HPDE6-E6E7 (cell line): Measurements from ENCODE around the gene MAP4.
"Not testable (repeated sequence)": the region's sequence is repeated elsewhere in the genome, so short reads cannot be mapped to it uniquely, and the experiment has no call there.

Source experiments
- DNase-seq: peaks from one replicate; pipeline ENCODE4 v3.0.0; 2011; ENCODE audit warnings: missing footprints; ENCODE audit errors: extremely low spot score

Gene MAP4, protein sequence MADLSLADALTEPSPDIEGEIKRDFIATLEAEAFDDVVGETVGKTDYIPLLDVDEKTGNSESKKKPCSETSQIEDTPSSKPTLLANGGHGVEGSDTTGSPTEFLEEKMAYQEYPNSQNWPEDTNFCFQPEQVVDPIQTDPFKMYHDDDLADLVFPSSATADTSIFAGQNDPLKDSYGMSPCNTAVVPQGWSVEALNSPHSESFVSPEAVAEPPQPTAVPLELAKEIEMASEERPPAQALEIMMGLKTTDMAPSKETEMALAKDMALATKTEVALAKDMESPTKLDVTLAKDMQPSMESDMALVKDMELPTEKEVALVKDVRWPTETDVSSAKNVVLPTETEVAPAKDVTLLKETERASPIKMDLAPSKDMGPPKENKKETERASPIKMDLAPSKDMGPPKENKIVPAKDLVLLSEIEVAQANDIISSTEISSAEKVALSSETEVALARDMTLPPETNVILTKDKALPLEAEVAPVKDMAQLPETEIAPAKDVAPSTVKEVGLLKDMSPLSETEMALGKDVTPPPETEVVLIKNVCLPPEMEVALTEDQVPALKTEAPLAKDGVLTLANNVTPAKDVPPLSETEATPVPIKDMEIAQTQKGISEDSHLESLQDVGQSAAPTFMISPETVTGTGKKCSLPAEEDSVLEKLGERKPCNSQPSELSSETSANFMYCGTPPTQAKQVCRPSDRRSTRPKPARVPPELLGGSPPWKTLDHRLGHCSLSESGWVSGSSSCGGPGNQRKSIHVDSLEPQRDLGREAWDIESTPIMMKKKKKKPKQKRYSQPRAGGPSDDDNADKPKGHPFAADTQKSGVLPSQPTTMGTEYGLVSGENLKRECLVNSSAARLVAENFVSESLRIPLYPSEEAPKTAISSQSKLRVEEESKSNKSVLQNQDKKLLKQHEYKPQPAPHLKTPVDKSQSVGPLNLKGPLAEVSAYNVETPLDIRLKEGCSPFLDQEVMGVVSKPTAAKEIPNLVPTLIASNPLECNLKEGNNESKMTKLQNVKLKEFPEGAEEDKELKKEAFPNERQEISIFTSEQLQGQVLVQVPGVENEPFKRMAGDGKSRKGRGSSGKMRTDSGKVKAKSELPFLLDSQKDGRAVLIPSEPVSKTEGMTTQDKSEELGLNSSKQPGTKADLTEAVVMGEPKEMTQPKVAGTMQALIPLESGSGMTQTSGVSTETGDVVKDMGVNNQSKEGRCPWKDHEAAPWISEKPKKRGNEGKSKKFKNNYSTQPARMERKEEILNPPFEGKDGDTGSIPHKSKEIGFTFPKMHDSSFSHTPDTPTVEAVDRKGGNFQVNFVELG (N-terminal part only)

DNA sequence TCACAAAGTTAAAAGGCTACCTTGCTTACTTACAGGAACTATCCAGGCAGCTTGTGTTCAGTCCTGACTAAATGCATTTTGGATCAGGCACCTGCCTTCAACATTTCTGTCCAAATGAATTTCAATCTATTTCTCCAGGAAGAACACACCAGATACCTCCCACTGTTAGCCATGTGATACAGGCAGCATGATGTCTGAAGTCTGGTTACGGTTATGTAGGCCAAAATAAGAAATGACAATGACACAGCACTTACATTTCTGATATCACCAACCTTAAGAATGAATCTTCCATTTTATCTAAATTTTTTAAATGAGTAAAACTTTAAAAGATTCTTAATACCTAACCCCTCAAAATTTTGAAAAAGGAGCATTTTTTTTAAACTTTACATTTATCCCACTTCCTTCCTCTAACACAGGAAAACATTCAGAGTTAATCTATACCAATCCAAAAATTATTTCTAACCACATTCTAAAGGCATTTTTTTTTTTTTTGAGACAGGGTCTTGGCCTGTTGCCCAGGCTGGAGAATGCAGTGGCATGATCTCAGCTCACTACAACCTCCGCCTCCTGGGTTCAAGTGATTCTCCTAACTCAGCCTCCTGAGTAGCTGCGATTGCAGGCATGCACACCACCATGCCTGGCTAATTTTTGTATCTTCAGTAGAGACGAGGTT lies at the start of gene MAP4:
Gene MAP4 (minus strand): TSS at position 116 of the 673 bp plus-strand sequence. CDS start 17,556 bp downstream, outside the sequence.
- no peak for DNase-seq

DNA sequence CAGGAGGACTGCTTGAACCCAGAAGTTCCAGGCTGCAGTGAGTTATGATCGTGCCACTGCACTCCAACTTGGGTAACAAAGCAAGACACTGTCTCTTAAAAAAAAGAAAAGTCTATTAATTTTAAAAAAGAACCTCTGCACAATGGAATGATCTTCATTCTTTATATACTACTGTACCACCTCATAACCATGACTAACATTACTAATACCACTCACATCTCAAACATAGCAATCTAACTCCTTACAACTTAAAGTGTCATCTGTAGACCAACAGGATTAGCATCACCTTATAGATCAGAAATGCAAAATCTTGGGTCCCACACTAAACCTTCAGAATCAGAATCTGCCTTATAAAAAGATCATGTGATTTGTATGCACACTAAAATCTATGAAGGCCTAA lies 48.8 kb upstream of the MAP4 start:
- no peak for DNase-seq

DNA sequence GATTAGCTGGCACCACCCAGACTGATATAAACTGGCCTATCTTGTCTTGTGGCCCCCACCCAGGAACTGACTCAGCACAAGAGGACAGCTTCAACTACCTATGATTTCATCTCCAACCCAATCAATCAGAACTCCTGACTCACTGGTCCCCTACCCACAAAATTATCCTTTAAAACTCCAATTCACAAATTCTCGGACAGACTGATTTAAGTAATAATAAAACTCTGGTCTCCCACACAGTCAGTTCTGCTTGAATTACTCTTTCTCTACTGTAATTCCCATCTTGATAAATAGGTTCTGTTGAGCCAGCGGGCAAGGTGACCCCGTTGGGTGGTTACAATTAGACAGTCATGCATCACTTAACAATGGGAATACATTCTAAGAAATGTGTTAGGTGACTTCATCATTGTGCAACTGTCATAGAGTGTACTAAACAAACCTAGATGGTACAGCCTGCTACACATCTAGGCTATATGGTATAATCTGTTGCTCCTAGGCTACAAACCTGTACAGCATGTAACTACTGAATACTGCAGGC lies 48.1 kb upstream of the MAP4 start:
- DNase-seq, result no peak

- not testable (repeated sequence) for DNase-seq
Measured at GRCh38 chr3:48061586-48061985, 45.4 kb upstream of the MAP4 start.

DNA sequence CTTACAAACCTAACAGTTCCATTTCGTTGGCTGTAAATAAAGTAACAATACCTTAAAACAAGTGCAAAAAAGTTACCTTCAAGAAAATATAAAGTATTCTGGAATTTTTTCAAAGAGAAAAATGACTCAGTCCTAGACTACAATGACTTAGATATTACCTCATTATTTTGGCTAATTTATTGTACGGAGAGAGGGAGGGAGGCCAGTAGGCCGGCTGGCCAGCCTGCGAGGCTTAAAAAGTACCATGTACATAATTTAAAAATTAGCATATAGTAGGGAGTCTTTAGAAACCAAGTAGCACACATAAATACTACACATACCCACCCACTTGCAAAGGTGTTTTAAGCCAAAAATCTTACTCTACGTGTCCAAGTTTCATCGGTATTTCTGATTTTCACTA lies 41.9 kb upstream of the MAP4 start:
- no peak for DNase-seq

DNA sequence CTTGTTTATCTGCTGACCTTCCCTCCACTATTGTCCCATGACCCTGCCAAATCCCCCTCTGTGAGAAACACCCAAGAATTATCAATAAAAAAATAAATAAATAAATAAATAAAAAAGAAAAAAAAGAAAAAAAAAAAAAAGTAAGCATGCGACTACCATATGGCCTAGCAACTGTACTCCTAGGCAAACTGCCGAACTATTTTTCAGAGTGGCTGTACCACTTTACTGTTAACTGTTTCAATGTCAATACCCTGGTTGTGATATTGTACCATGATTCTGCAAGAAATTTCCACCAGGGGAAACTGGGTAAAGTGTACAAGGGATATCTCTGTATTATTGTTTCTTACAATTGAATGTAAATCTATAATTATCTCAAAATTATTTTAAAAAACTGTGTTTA lies 41.3 kb upstream of the MAP4 start:
- DNase-seq, result no peak

GRCh38 chr3:48047841-48048464 lies 31.7 kb upstream of the MAP4 start:
- no peak for DNase-seq

DNA sequence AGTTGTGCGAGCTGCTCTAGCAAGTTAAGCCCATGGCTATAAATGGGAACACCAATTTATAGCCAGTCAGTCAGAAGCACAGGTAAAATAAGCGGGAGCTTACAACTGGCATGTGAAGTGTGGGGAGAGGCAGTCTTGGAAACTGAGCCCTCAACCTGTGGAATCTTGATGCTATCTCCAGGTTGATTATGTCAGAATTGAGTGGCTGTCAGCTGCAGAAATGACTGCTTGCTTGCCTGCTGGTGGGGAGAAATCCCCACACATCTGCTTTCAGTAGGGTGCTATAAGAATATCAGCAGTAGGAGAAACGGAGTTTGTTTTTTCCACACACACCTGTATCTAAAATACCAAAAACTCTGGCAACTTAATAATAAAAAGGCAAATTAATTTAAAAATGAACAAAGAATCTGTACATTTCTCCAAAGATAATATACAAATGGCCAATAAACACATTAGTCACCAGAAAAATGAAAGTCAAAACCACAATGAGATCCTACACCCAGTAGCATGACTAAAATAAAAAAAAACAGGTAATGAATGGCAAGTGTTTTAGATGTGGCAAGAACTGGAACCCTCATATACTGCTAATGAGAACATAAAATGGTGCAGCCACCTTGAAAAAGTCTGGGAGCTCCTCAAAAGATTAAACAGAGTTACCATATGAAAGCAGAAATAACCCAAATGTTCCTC lies 26.0 kb upstream of the MAP4 start:
- DNase-seq, result no peak

DNA sequence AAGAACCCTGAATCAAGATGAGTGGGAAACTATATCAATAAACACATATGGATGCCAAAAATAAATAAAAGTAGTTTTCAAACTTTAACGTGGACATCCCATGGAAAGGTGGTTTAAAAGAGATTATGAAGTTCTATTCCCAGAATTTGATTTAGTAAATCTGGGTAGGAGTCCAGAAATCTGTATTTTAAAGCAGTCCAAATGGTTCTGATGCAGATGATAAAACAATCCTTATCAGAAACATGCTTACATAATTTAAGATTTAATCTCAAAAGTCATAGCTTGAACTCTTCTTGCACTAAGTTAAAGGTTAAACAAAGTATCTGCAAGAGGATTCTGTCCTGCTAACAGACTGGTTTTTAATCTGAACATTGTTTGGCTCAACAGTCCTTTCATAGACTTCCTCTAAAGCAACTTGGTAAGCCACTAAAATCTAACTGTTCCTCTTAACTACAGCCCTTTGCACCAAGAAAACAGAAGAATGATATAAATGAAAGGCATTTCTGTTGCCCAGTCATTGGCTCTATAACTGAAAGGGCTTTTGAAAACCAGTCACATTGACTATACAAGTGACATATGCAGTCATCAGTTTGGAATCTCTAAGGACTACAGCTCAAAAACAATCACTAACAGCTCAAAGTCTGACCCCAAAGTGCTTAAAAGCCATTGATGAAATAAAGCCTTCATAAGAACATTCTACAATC lies 23.4 kb upstream of the MAP4 start:
- no peak for DNase-seq

- DNase-seq, result no peak
Measured at GRCh38 chr3:48038971-48039481, 22.8 kb upstream of the MAP4 start.

DNA sequence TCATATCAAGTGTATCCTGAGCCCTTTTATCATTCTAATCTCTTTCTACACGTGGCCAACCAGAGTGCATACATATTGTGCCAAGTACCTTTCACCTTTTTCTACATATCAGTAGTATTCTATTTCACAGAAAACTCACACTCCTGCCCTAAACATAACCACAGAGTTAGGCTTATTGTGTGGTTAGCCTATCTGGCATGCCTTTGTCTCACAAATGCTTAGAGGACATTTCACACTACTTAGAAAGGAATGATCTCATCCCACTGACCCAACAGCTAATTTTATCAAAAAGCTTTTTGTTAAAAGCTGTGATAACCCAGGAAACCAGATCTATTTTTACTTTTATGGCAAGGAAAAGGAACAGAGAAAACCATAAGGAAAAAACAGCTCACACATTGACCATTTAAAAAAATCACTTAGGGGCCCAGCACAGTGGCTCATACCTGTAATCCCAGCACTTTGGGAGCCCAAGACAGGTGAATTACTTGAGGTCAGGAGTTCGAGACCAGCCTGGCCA lies 17.8 kb upstream of the MAP4 start:
- peak; percentile 27 for DNase-seq

- no peak for DNase-seq
Measured at GRCh38 chr3:48030188-48030587, 14.0 kb upstream of the MAP4 start.

- DNase-seq, result no peak
Measured at GRCh38 chr3:48026951-48027908, 11.0 kb upstream of the MAP4 start.

DNA sequence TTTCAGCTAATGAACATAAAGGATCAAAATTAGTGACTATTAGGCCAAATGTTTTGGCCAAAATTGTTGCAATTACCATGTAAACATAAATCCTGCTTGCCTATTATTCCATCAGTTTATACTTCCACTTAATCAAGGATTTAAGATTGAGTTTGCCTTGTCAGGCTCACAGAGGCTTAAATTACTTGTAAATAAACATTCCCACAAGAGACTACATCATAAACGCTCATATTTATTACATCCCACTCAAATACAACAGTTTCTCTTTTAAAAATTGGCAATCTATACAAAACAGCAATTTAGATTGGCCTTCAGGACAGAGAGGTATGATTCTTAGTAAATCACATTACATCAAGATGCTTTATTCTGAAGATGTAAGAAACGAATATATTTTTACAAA lies 9.9 kb upstream of the MAP4 start:
- DNase-seq, result no peak

DNA sequence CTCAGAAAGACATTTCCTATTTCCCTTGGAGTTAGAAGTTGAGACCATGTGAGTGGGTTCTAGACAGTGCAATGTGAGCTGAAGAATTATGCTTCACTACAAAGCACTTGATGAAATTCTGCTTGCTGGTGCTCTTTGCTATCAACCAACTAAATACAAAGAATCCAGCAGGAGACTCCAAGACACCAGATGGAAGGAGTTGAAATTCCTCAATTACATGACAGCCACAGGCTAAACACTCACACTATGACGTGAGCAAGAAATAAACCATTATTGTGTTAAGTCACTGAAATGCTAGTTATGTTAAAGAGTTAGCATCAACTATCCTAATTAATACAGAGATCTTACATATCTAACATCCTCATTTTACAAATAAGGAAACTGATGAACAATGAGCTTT lies 8.2 kb upstream of the MAP4 start:
- no peak for DNase-seq

GRCh38 chr3:48023377-48023776 lies 7.2 kb upstream of the MAP4 start:
- DNase-seq, result no peak

DNA sequence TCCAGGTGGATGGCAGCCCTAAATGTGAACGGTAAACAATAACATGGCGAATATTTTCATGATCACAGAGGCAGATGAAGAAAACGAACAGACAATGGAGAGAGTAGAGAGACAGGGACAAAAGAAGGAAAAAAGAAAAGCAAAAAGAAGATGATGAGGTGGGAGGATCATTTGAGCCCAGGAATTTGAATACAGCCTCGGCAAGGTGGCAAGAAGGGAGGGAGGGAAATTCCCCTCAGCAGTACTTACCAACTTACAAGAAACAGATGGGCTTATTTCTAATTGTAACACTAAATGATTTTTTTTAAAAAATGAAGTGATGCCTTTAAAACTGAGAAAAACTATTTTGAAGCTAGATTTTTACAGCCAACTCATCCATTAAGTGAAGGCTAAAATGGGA lies 6.0 kb upstream of the MAP4 start:
- no peak for DNase-seq

DNA sequence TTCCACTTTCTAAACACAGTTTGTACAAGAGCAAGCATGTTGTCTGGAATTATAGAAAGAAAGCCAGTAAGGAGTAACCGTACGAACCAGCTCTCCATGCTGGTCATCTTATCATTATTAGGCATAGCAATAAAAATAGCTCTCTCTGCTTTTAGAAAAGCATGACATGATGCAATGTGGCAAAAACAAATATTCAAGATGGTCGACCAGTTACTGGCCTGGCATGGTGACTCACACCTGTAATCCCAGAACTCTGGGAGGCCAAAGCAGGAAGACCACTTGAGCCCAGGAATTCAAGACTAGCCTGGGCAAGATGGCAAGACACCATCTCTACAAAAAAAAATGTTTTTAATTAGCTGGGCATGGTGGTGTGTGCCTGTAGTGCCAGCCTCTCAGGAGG lies 2.6 kb upstream of the MAP4 start:
- DNase-seq, result no peak
